DMS 273 (cell line): ENCODE data around the gene OR10H3.
A peak's percentile ranks its signal among the peaks of the same experiment; 100 is the strongest.
"Not testable (repeated sequence)": the region's sequence is repeated elsewhere in the genome, so short reads cannot be mapped to it uniquely, and the experiment has no call there.

Source experiments
- DNase-seq: peaks from one replicate; lab custom pipeline; 2025; ENCODE audit not compliant: unreplicated experiment; lab: John Stamatoyannopoulos, UW

The OR10H3 gene

GRCh38 chr19:15776991-15777970 is 39.5 kb downstream of the OR10H3 start:
- no peak for DNase-seq

- peak; percentile 46 for DNase-seq
These were observed 42.1 kb downstream of the OR10H3 start for GRCh38 chr19:15779756-15780476.

GRCh38 chr19:15780610-15781418 is 43.0 kb downstream of the OR10H3 start:
- DNase-seq = no peak

- no peak for DNase-seq
These were observed 43.9 kb downstream of the OR10H3 start for GRCh38 chr19:15781661-15782060.

- DNase-seq = no peak
These were observed 44.4 kb downstream of the OR10H3 start for GRCh38 chr19:15782211-15782610.

GRCh38 chr19:15782896-15783295 is 45.1 kb downstream of the OR10H3 start:
- not testable (repeated sequence) for DNase-seq

GRCh38 chr19:15787611-15788155 is 49.9 kb downstream of the OR10H3 start, which contains the start of gene OR10H5:
TSS of gene OR10H5 (plus strand) at chr19:15787661. CDS start at chr19:15794049, 6,388 bp downstream.
- DNase-seq = no peak

- no peak for DNase-seq
These were observed 50.9 kb downstream of the OR10H3 start for GRCh38 chr19:15788594-15789270.

GRCh38 chr19:15790096-15790495 is 52.3 kb downstream of the OR10H3 start:
- no peak for DNase-seq
